GM12864 (cell line): ENCODE data around the gene C1orf21.

Source experiments
- DNase-seq: peaks from one replicate; pipeline ENCODE4 v3.0.0-alpha.2; 2011; ENCODE audit warnings: low read depth
- H3K4me3 ChIP-seq: 2 replicates; pipeline ENCODE4 v1.5.1; 2011; ENCODE audit warnings: mild to moderate bottlenecking, low read depth, low read length, control low read depth
- CTCF ChIP-seq: IDR thresholded peaks from 2 replicates; pipeline ENCODE4 v1.5.1; 2011; ENCODE audit warnings: low read depth, mild to moderate bottlenecking, moderate library complexity, low read length, control low read depth, inconsistent platforms; ENCODE audit errors: missing control alignments

The C1orf21 gene

DNA sequence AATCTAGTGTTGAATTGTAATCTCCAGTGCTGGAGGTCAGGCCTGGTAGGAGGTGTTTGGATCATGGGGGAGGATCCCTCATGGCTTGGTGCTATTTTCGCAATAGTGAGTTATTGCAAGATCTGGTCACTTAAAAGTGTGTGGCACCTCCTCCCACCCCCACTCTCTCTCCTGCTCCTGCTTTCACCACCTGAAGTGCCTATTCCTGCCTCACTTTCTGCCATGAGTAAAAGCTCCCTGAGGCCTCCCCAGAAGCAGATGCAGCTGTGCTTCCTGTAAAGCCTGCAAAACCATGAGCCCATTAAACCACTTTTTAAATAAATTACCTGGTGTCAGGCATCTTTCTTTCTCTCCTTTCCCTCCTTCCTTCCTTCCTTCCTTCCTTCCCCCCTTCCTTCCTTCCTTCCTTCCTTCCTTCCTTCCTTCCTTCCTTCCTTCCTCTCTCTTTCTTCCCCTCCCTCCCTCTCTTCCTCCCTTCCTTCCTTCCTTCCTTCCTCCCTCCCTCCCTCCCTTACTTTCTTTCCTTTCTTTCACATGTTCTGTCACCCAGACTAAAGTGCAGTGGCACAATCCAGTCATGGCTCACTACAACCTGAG lies 172.4 kb downstream of the C1orf21 start:
- H3K4me3 ChIP-seq, result no peak overlapping the region
- DNase-seq, result no peak
- TF ChIP-seq CTCF, result no peak

- no peak for TF ChIP-seq CTCF
- no peak for DNase-seq
- H3K4me3 ChIP-seq, result no peak overlapping the region
Observed at GRCh38 chr1:184562806-184563205, 176.0 kb downstream of the C1orf21 start.

GRCh38 chr1:184563308-184563707 lies 176.5 kb downstream of the C1orf21 start:
- no peak overlapping the region for H3K4me3 ChIP-seq
- peak; percentile 38 for TF ChIP-seq CTCF
- no peak for DNase-seq

- DNase-seq, result no peak
- H3K4me3 ChIP-seq, result no peak overlapping the region
- TF ChIP-seq CTCF, result no peak
Observed at GRCh38 chr1:184567009-184567408, 180.2 kb downstream of the C1orf21 start.

DNA sequence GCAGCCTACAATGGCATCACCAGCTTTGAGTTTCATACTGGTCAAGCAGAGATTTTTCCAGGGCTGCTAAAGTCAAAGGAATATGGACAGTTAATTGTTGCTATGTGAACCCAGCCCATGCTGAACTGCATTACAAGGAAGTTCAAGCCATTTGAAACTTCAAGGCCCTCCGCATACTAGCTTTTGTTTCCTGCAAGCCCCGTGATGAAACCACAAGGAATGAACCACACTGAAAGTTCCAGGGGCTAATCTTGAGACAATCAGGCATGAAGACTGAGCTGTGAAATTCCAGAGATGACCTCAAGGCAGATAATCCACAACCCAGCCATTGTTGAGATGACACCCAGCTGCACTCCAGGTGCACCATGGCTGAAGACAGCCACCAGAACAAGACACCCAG lies 180.8 kb downstream of the C1orf21 start:
- TF ChIP-seq CTCF, result no peak
- no peak for DNase-seq
- no peak overlapping the region for H3K4me3 ChIP-seq

- no peak for TF ChIP-seq CTCF
- no peak for DNase-seq
- no peak overlapping the region for H3K4me3 ChIP-seq
Observed at GRCh38 chr1:184568148-184568547, 181.3 kb downstream of the C1orf21 start.

DNA sequence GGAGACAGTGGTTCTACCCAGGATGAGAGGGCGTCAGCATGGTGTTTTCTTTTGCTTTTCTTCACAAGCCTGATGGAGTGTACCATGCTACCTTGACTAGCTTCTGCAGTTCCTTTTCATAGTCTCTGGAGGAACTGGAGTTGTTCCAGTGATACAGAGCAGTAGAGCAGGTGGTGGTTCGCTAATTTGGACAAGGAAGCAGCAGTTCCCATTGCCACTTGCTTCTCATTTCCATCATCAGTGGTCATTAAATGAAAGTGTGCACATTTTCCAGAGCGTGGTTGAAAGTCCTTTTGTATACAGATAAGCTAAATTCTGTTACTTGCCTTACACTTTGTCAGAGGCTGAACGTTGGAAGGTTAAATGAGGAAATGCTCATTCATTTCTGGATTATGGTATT lies 182.3 kb downstream of the C1orf21 start:
- DNase-seq, result no peak
- TF ChIP-seq CTCF, result no peak

More for the DNA sequence above, 182.3 kb downstream of the C1orf21 start:
- H3K4me3 ChIP-seq, result no peak overlapping the region
